ENCODE measurements around the gene MRPS16.
A peak's percentile ranks its signal among the peaks of the same experiment; 100 is the strongest.
"Not testable (repeated sequence)": the region's sequence is repeated elsewhere in the genome, so short reads cannot be mapped to it uniquely, and the experiment has no call there.

The MRPS16 gene

GRCh38 chr10:73252445-73253224 lies at the start of gene MRPS16:
TSS of gene MRPS16 (minus strand) at chr10:73252644. CDS start at chr10:73252482, 162 bp downstream.
- peak; percentile 95 for DNase-seq (ENCODE audit: low spot score)

GRCh38 chr10:73296946-73297345 lies 44.5 kb upstream of the MRPS16 start:
- DNase-seq (ENCODE audit: low spot score): no peak

GRCh38 chr10:73293461-73293860 lies 41.0 kb upstream of the MRPS16 start:
- no peak for DNase-seq (ENCODE audit: low spot score)

- DNase-seq (ENCODE audit: low spot score): no peak
Measured at GRCh38 chr10:73289958-73290357, 37.5 kb upstream of the MRPS16 start.

- no peak for DNase-seq (ENCODE audit: low spot score)
Measured at GRCh38 chr10:73287441-73287840, 35.0 kb upstream of the MRPS16 start.

- DNase-seq (ENCODE audit: low spot score): no peak
Measured at GRCh38 chr10:73281097-73281496, 28.7 kb upstream of the MRPS16 start.

GRCh38 chr10:73264423-73264822 lies 12.0 kb upstream of the MRPS16 start:
- no peak for DNase-seq (ENCODE audit: low spot score)

GRCh38 chr10:73263693-73264347 lies 11.4 kb upstream of the MRPS16 start:
- DNase-seq (ENCODE audit: low spot score): peak; percentile 42

GRCh38 chr10:73262880-73263555 lies 10.6 kb upstream of the MRPS16 start:
- no peak for DNase-seq (ENCODE audit: low spot score)

GRCh38 chr10:73262105-73262730 lies 9.8 kb upstream of the MRPS16 start:
- DNase-seq (ENCODE audit: low spot score): peak; percentile 46

GRCh38 chr10:73261362-73261995 lies 9.0 kb upstream of the MRPS16 start:
- no peak for DNase-seq (ENCODE audit: low spot score)

- DNase-seq (ENCODE audit: low spot score): not testable (repeated sequence)
Measured at GRCh38 chr10:73258612-73259011, 6.2 kb upstream of the MRPS16 start.

GRCh38 chr10:73253225-73253555 lies 746 bp upstream of the MRPS16 start:
- DNase-seq (ENCODE audit: low spot score): no peak

GRCh38 chr10:73251683-73252444 lies 580 bp downstream of the MRPS16 start:
- no peak for DNase-seq (ENCODE audit: low spot score)

- DNase-seq (ENCODE audit: low spot score): no peak
Measured at GRCh38 chr10:73248259-73248724, 4.2 kb downstream of the MRPS16 start.

- no peak for DNase-seq (ENCODE audit: low spot score)
Measured at GRCh38 chr10:73247509-73248258, 4.8 kb downstream of the MRPS16 start.

- DNase-seq (ENCODE audit: low spot score): peak; percentile 91
Measured at GRCh38 chr10:73246646-73247508, 5.6 kb downstream of the MRPS16 start, which contains the start of gene DNAJC9. TSS of gene DNAJC9 (minus strand) at chr10:73247255. CDS start at chr10:73247189, 66 bp downstream.

- no peak for DNase-seq (ENCODE audit: low spot score)
Measured at GRCh38 chr10:73246322-73246645, 6.2 kb downstream of the MRPS16 start.

GRCh38 chr10:73244866-73245477 lies 7.5 kb downstream of the MRPS16 start:
- no peak for DNase-seq (ENCODE audit: low spot score)

Measured in kidney capillary endothelial cell (primary cell).